Renal pelvis (tissue), 12 donors: ENCODE results near the gene SHLD1. TPM values are rescaled to one million over a fixed set of nuclear protein-coding genes. Genes with fewer than 3 reads are reported as not detected.
"Not testable (repeated sequence)": the region's sequence is repeated elsewhere in the genome, so short reads cannot be mapped to it uniquely, and the experiment has no call there.

Experiments used
- DNase-seq: peaks from one replicate; pipeline ENCODE4 v3.0.0-alpha.2; 2013
- long read RNA-seq, 16 experiments: transcript quantifications; one replicate each; lab custom pipeline, GENCODE V29; 2026
- polyA plus RNA-seq, 3 donors: library from polyadenylated mRNA; unstranded; fragments of 120-200 nt; gene quantifications; one replicate each; pipeline ENCODE4 v1.2.1, GENCODE V29; 2013; ENCODE audit not compliant: insufficient read length in 3 of 3

SHLD1 gene
- 1 to 10 TPM; 8.2 to 9.4 (median 9.3) TPM for polyA plus RNA-seq
- long read RNA-seq, donor 1, transcript SHLD1-201 (3 exons, 1,154 nt), result major isoform, 10 of 13 reads
- long read RNA-seq, donor 1, partial matches to known transcripts, result 0 of 13 reads
- long read RNA-seq, donor 1, other reads (novel, unspliced or antisense), result 0 of 13 reads
- long read RNA-seq, donor 2, transcript SHLD1-201 (3 exons, 1,154 nt), result major isoform, 8 of 8 reads
- long read RNA-seq, donor 2, partial matches to known transcripts, result 0 of 8 reads
- long read RNA-seq, donor 2, other reads (novel, unspliced or antisense), result 0 of 8 reads
- long read RNA-seq, donor 3, transcript SHLD1-201 (3 exons, 1,154 nt), result major isoform, 8 of 8 reads
- long read RNA-seq, donor 3, partial matches to known transcripts, result 0 of 8 reads
- long read RNA-seq, donor 3, other reads (novel, unspliced or antisense), result 0 of 8 reads
- long read RNA-seq, donor 4, transcript SHLD1-201 (3 exons, 1,154 nt), result major isoform, 8 of 9 reads
- long read RNA-seq, donor 4, partial matches to known transcripts, result 0 of 9 reads
- long read RNA-seq, donor 4, other reads (novel, unspliced or antisense), result 0 of 9 reads
- long read RNA-seq, donor 5, transcript SHLD1-201 (3 exons, 1,154 nt), result major isoform, 6 of 8 reads
- long read RNA-seq, donor 5, partial matches to known transcripts, result 0 of 8 reads
- long read RNA-seq, donor 5, other reads (novel, unspliced or antisense), result 0 of 8 reads
- long read RNA-seq, donor 6, transcript SHLD1-201 (3 exons, 1,154 nt), result major isoform, 8 of 9 reads
- long read RNA-seq, donor 6, partial matches to known transcripts, result 0 of 9 reads
- long read RNA-seq, donor 6, other reads (novel, unspliced or antisense), result 0 of 9 reads
- long read RNA-seq, donor 7, transcript SHLD1-201 (3 exons, 1,154 nt), result major isoform, 5 of 7 reads
- long read RNA-seq, donor 7, partial matches to known transcripts, result 0 of 7 reads
- long read RNA-seq, donor 7, other reads (novel, unspliced or antisense), result 0 of 7 reads
- long read RNA-seq, donor 8, partial matches to known transcripts, result 0 of 2 reads
- long read RNA-seq, donor 8, other reads (novel, unspliced or antisense), result 0 of 2 reads
- long read RNA-seq, donor 9, transcript SHLD1-201 (3 exons, 1,154 nt), result major isoform, 8 of 10 reads
- long read RNA-seq, donor 9, partial matches to known transcripts, result 0 of 10 reads
- long read RNA-seq, donor 9, other reads (novel, unspliced or antisense), result 0 of 10 reads
- long read RNA-seq, donor 10, partial matches to known transcripts, result 0 of 5 reads
- long read RNA-seq, donor 10, other reads (novel, unspliced or antisense), result 0 of 5 reads
- long read RNA-seq, donor 11, partial matches to known transcripts, result 0 of 4 reads
- long read RNA-seq, donor 11, other reads (novel, unspliced or antisense), result 0 of 4 reads
- long read RNA-seq, donor 12, transcript SHLD1-201 (3 exons, 1,154 nt), result major isoform, 10 of 11 reads
- long read RNA-seq, donor 12, partial matches to known transcripts, result 0 of 11 reads
- long read RNA-seq, donor 12, other reads (novel, unspliced or antisense), result 0 of 11 reads
- long read RNA-seq, donor 13, partial matches to known transcripts, result 0 of 4 reads
- long read RNA-seq, donor 13, other reads (novel, unspliced or antisense), result 0 of 4 reads
- long read RNA-seq, donor 14, transcript SHLD1-201 (3 exons, 1,154 nt), result major isoform, 8 of 8 reads
- long read RNA-seq, donor 14, partial matches to known transcripts, result 0 of 8 reads
- long read RNA-seq, donor 14, other reads (novel, unspliced or antisense), result 0 of 8 reads
- long read RNA-seq, donor 15, transcript SHLD1-201 (3 exons, 1,154 nt), result major isoform, 9 of 11 reads
- long read RNA-seq, donor 15, partial matches to known transcripts, result 0 of 11 reads
- long read RNA-seq, donor 15, other reads (novel, unspliced or antisense), result 0 of 11 reads
- long read RNA-seq, donor 16, transcript SHLD1-201 (3 exons, 1,154 nt), result major isoform, 5 of 6 reads
- long read RNA-seq, donor 16, partial matches to known transcripts, result 0 of 6 reads
- long read RNA-seq, donor 16, other reads (novel, unspliced or antisense), result 0 of 6 reads

- peak; percentile 92 for DNase-seq
Observed at GRCh38 chr20:5749952-5750779, at the start of gene SHLD1. Gene SHLD1, plus strand, starts transcription at chr20:5750401. Its CDS starts 22,465 bp downstream, at chr20:5772866.

- not testable (repeated sequence) for DNase-seq
Observed at GRCh38 chr20:5702339-5702738, 47.9 kb upstream of the SHLD1 start.

GRCh38 chr20:5703681-5704101, 46.5 kb upstream of the SHLD1 start:
- DNase-seq, result peak; percentile 44

- DNase-seq, result no peak
Observed at GRCh38 chr20:5705827-5706226, 44.4 kb upstream of the SHLD1 start.

- no peak for DNase-seq
Observed at GRCh38 chr20:5706797-5707196, 43.4 kb upstream of the SHLD1 start.

GRCh38 chr20:5710551-5710950, 39.6 kb upstream of the SHLD1 start:
- no peak for DNase-seq

GRCh38 chr20:5714261-5715041, 35.8 kb upstream of the SHLD1 start:
- peak; percentile 78 for DNase-seq

GRCh38 chr20:5715071-5715841, 34.9 kb upstream of the SHLD1 start:
- no peak for DNase-seq

GRCh38 chr20:5716953-5717352, 33.2 kb upstream of the SHLD1 start:
- DNase-seq, result no peak

- no peak for DNase-seq
Observed at GRCh38 chr20:5718896-5719595, 31.2 kb upstream of the SHLD1 start.

- no peak for DNase-seq
Observed at GRCh38 chr20:5719861-5720403, 30.3 kb upstream of the SHLD1 start.

GRCh38 chr20:5720696-5721095, 29.5 kb upstream of the SHLD1 start:
- DNase-seq, result no peak

GRCh38 chr20:5721356-5721755, 28.8 kb upstream of the SHLD1 start:
- not testable (repeated sequence) for DNase-seq

- DNase-seq, result no peak
Observed at GRCh38 chr20:5722927-5723326, 27.3 kb upstream of the SHLD1 start.

- DNase-seq, result not testable (repeated sequence)
Observed at GRCh38 chr20:5725183-5725463, 25.1 kb upstream of the SHLD1 start.

GRCh38 chr20:5727018-5727515, 23.1 kb upstream of the SHLD1 start:
- DNase-seq, result no peak

GRCh38 chr20:5729348-5729747, 20.9 kb upstream of the SHLD1 start:
- DNase-seq, result no peak
